BLaER1 treated with 17β-estradiol and CSF1 and Interleukin-3, amounts not matched to agents 10 nM and 100 nM (cell line): Measurements from ENCODE around the gene DNAJC12.

Experiments used
- H3K27ac ChIP-seq, 11 experiments: shearing (Covaris generic); formaldehyde crosslinking; 2 replicates each; pipeline ENCODE4 v1.8.1; 2022
- H3K27me3 ChIP-seq, 11 experiments: shearing (Covaris generic); formaldehyde crosslinking; 2 replicates each; pipeline ENCODE4 v1.8.1; 2022
- H3K36me3 ChIP-seq, 11 experiments: shearing (Covaris generic); formaldehyde crosslinking; 2 replicates each; pipeline ENCODE4 v1.8.1; 2022
- H3K4me1 ChIP-seq, 10 experiments: shearing (Covaris generic); formaldehyde crosslinking; 2 replicates each; pipeline ENCODE4 v1.8.1; 2022
- H3K4me2 ChIP-seq, 11 experiments: shearing (Covaris generic); formaldehyde crosslinking; 2 replicates each; pipeline ENCODE4 v1.8.1; 2022
- H3K4me3 ChIP-seq, 10 experiments: shearing (Covaris generic); formaldehyde crosslinking; 2 replicates each; pipeline ENCODE4 v1.8.1; 2022
- H3K9ac ChIP-seq, 11 experiments: shearing (Covaris generic); formaldehyde crosslinking; 2 replicates each; pipeline ENCODE4 v1.8.1; 2022
- H3K9me3 ChIP-seq, 11 experiments: shearing (Covaris generic); formaldehyde crosslinking; replicated peaks in 1 of 11; 2 replicates each; pipeline ENCODE4 v1.8.1; 2022
- H4K20me1 ChIP-seq, 11 experiments: shearing (Covaris generic); formaldehyde crosslinking; 2 replicates each; pipeline ENCODE4 v1.8.1; 2022
- Cebpa-rat ChIP-seq, 11 experiments: shearing (Covaris generic); IDR thresholded peaks; 2 replicates each; pipeline ENCODE4 v1.8.1; 2022

DNAJC12 gene

DNA sequence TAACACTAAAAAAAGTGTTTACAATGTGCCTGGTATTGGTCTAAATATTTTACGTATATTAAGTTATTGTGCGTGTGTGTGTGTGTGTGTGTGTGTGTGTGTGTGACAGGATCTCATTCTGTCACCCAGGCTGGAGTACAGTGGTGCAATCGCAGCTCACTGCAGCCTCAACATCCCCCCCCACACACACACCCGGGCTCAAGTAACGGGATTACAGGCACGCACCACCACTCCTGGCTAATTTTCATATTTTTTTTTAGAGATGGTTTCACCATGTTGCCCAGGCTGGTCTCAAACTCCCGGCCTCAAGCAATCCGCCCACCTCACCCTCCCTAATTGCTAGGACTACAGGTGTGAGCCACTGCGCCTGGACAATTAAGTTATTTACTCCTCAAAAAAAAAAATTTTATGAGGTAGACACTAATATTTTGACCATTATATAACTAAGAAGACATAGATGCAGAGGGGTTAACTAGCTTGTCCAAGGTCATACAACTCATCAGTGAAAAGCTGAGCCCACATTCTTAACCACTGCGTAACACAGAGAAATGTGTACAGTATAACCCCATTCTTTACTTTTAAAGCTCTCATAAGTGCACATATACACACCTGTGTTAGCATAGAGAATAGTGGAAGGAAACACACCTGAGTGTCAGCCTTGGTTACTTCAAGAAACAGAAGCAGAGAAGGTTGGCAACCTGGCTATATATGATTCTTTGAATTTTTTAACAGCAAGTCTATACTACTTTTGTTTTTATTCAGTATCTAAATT, 35.0 kb downstream of the DNAJC12 start:
- H3K9ac ChIP-seq = no peak overlapping the region
- H3K9me3 ChIP-seq = no peaks in the 10 kb centered on the region
- H3K4me2 ChIP-seq = no peak overlapping the region
- TF ChIP-seq Cebpa-rat (IDR thresholded peaks at IDR 0.05) = no peak
- H4K20me1 ChIP-seq = no peaks in the 10 kb centered on the region
- H3K27ac ChIP-seq = no peak overlapping the region
- no peaks in the 10 kb centered on the region for H3K36me3 ChIP-seq
- no peak overlapping the region for H3K4me3 ChIP-seq
- no peaks in the 10 kb centered on the region for H3K27me3 ChIP-seq
- no peaks in the 10 kb centered on the region for H3K4me1 ChIP-seq

DNA sequence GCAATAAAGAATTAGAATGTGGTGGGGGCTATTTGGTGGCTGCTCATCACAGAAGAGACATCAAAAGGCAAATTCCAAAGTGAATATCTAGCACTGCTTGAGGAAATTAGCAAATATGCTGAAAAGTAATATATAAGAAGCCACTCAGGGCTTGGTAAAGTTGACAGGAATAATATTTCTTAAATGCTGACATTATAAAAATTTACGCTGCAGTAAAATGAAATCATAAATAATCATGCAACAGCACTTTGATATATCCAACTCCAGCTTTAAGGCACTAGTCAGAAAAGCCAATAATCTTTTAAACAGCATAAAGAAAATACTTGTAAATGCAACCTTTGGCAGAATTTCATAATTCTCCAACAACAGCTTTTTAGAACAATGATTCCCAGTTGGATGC, 36.9 kb downstream of the DNAJC12 start:
- Histone ChIP-seq H3K27ac (no peak overlapping the region), H4K20me1 (no peaks in the 10 kb centered on the region), H3K4me2 (no peak overlapping the region), H3K9me3 (no peaks in the 10 kb centered on the region), H3K9ac (no peak overlapping the region), H3K4me1 (no peaks in the 10 kb centered on the region), H3K4me3 (no peak overlapping the region), H3K27me3 (no peaks in the 10 kb centered on the region), H3K36me3 (no peaks in the 10 kb centered on the region)
- no peak for TF ChIP-seq Cebpa-rat (IDR thresholded peaks at IDR 0.05)

GRCh38 chr10:67794909-67795460, 43.0 kb downstream of the DNAJC12 start:
- no peak for TF ChIP-seq Cebpa-rat (IDR thresholded peaks at IDR 0.05)
- no peak overlapping the region for H3K4me2 ChIP-seq
- H3K27ac ChIP-seq = no peak overlapping the region
- no peak overlapping the region for H3K9ac ChIP-seq
- H3K36me3 ChIP-seq = no peaks in the 10 kb centered on the region
- H3K4me1 ChIP-seq = peaks cover 7 to 16% (median 12%) of the 10 kb centered on the region in 10 experiments; a peak in 16 of 20 replicates
- no peak overlapping the region for H3K4me3 ChIP-seq
- no peaks in the 10 kb centered on the region for H3K27me3 ChIP-seq
- no peaks in the 10 kb centered on the region for H4K20me1 ChIP-seq
- no peaks in the 10 kb centered on the region for H3K9me3 ChIP-seq

DNA sequence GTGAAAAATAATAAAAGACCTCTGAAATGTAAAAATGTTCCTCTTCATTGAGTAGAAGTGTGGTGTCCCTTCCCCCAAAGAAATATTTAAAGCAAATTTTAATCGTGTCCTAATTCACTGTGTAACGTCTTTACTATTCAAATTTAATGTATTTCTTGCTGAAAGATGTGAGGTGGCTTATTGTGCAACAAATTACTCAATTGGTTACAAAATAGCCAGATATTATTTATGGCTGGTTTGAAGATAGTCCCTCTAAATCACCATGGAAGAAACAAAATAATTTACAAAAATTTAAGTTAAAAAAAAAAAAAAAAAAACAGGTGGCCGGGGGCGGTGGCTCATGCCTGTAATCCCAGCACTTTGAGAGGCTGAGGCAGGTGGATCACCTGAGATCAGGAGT, 43.7 kb downstream of the DNAJC12 start:
- H3K9ac ChIP-seq = no peak overlapping the region
- no peak overlapping the region for H3K4me2 ChIP-seq
- peaks cover 7 to 16% (median 12%) of the 10 kb centered on the region in 10 experiments; a peak in 16 of 20 replicates for H3K4me1 ChIP-seq
- no peaks in the 10 kb centered on the region for H3K27me3 ChIP-seq
- no peaks in the 10 kb centered on the region for H3K36me3 ChIP-seq
- no peak overlapping the region for H3K27ac ChIP-seq
- no peak overlapping the region for H3K4me3 ChIP-seq
- no peaks in the 10 kb centered on the region for H3K9me3 ChIP-seq
- TF ChIP-seq Cebpa-rat (IDR thresholded peaks at IDR 0.05) = no peak
- no peaks in the 10 kb centered on the region for H4K20me1 ChIP-seq

- Histone ChIP-seq H3K4me3 (no peak overlapping the region), H3K4me2 (no peak overlapping the region), H3K4me1 (peaks cover 7 to 16% (median 12%) of the 10 kb centered on the region in 10 experiments; a peak in 16 of 20 replicates), H3K9ac (no peak overlapping the region), H3K27ac (no peak overlapping the region), H3K36me3 (no peaks in the 10 kb centered on the region), H3K9me3 (no peaks in the 10 kb centered on the region), H3K27me3 (no peaks in the 10 kb centered on the region), H4K20me1 (no peaks in the 10 kb centered on the region)
- TF ChIP-seq Cebpa-rat (IDR thresholded peaks at IDR 0.05) = no peak
Observed at GRCh38 chr10:67793313-67793712, 44.7 kb downstream of the DNAJC12 start.

DNA sequence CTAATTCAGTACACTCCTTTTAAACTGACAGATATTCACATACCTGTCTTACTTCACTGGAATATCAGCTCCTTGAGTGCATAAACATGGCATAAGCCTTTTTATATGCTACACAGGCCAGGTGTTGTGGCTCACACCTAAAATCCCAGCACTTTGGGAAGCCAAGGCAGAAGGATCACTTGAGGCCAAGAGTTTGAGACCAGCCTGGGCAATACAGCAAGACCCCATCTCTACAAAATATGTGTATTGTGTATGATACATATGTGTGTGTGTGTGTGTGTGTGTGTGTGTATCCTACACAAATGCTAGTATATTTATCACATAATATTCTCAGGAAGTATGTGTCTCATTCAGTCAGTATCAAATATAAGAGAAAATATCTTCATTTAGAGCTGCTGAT, 45.3 kb downstream of the DNAJC12 start:
- Histone ChIP-seq H3K36me3 (no peaks in the 10 kb centered on the region), H3K4me2 (no peak overlapping the region), H3K9me3 (no peaks in the 10 kb centered on the region), H3K4me3 (no peak overlapping the region), H3K9ac (no peak overlapping the region), H4K20me1 (no peaks in the 10 kb centered on the region), H3K27me3 (no peaks in the 10 kb centered on the region), H3K27ac (no peak overlapping the region), H3K4me1 (peaks cover 7 to 16% (median 12%) of the 10 kb centered on the region in 10 experiments; a peak in 16 of 20 replicates)
- no peak for TF ChIP-seq Cebpa-rat (IDR thresholded peaks at IDR 0.05)

GRCh38 chr10:67790534-67791408, 47.2 kb downstream of the DNAJC12 start:
- Histone ChIP-seq H4K20me1 (no peaks in the 10 kb centered on the region), H3K4me2 (peak overlapping the region in 10 of 11 experiments; percentile 9 to 70 (median 40); a peak in 18 of 22 replicates), H3K27me3 (no peaks in the 10 kb centered on the region), H3K4me3 (no peak overlapping the region), H3K4me1 (peaks cover 7 to 16% (median 12%) of the 10 kb centered on the region in 10 experiments; a peak in 16 of 20 replicates), H3K36me3 (no peaks in the 10 kb centered on the region), H3K9ac (no peak overlapping the region), H3K27ac (peak overlapping the region in 9 of 11 experiments; percentile 37 to 69 (median 44); a peak in 17 of 22 replicates), H3K9me3 (no peaks in the 10 kb centered on the region)
- TF ChIP-seq Cebpa-rat (IDR thresholded peaks at IDR 0.05) = peak in 6 of 11 experiments; percentile 11 to 54 (median 32); a peak in 2 of 22 replicates

GRCh38 chr10:67789769-67790168, 48.2 kb downstream of the DNAJC12 start:
- Histone ChIP-seq H3K9me3 (no peaks in the 10 kb centered on the region), H3K27me3 (no peaks in the 10 kb centered on the region), H3K4me2 (no peak overlapping the region), H3K4me3 (no peak overlapping the region), H4K20me1 (no peaks in the 10 kb centered on the region), H3K27ac (no peak overlapping the region), H3K9ac (no peak overlapping the region), H3K36me3 (no peaks in the 10 kb centered on the region), H3K4me1 (peaks cover 7 to 22% (median 13%) of the 10 kb centered on the region in 10 experiments; a peak in 16 of 20 replicates)
- no peak for TF ChIP-seq Cebpa-rat (IDR thresholded peaks at IDR 0.05)
